Skin epidermis (tissue), 12 donors: ENCODE data around the gene CCL15.
"Not testable (repeated sequence)": the region's sequence is repeated elsewhere in the genome, so short reads cannot be mapped to it uniquely, and the experiment has no call there.

Source experiments
- H3K27ac ChIP-seq, 21 experiments: fragments of 200-600 bp; sonication (generic) in 11 of 21; one replicate each; pipeline ENCODE4 v1.5.0; 2020; ENCODE audit warnings: mild to moderate bottlenecking in 3 of 21, inconsistent platforms in 2 of 21, moderate library complexity in 2 of 21
- H3K4me3 ChIP-seq, 7 experiments: fragments of 200-600 bp; sonication (generic) in 2 of 7; one replicate each; pipeline ENCODE4 v1.5.0; 2020; ENCODE audit warnings: inconsistent platforms in 2 of 7, mild to moderate bottlenecking in 2 of 7, moderate library complexity in 1 of 7

CCL15 gene

GRCh38 chr17:36001110-36001771 lies at the start of gene CCL15:
Gene CCL15, minus strand, starts transcription at chr17:36001553. Its CDS starts 61 bp downstream, at chr17:36001492.
- no peak within 1 kb of the TSS for H3K4me3 ChIP-seq
- H3K27ac ChIP-seq = no peak within 1 kb of the TSS

DNA sequence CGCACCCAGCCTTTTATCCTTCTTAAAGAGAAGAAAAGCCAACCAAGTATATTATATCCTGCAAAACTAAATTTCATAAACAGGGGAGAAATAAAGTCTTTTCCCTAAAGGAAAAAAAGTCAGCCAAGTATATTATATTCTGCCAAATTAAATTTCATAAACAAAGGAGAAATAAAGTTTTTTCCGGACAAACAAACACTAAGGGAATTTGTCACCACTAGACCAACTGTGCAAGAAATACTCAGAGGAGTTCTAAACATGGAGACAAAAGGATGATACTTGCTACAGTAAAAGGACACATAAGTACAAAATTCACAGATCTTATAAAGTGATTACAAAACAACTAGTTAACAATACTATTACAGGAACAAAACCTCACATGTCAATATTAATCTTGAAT lies 48.3 kb upstream of the CCL15 start:
- Histone ChIP-seq H3K4me3 (no peak overlapping the region), H3K27ac (no peak overlapping the region)

GRCh38 chr17:36048066-36048465 lies 46.7 kb upstream of the CCL15 start:
- Histone ChIP-seq H3K27ac (no peak overlapping the region), H3K4me3 (no peak overlapping the region)

DNA sequence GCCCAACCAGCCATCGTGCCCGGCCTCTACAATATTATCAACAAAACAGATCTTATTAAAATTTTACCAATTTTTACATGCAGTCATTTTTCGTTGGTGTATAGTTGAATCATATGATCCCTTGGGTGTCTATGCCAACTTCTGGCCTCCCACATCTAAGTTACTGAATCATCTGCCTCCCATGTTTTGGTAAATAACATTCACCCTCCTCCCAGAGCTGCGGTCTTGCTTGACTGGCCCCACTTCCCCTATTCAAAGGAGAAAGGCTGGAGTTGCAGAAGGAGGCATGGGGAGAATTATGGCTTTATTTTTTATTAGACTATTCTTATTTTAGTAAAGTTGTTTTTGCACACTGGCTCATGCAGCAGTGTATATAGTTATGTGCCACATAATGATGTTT lies 34.9 kb upstream of the CCL15 start:
- Histone ChIP-seq H3K4me3 (no peak overlapping the region), H3K27ac (no peak overlapping the region)

- Histone ChIP-seq H3K27ac (no peak overlapping the region), H3K4me3 (no peak overlapping the region)
Measured at GRCh38 chr17:36034127-36034526, 32.8 kb upstream of the CCL15 start.

GRCh38 chr17:36030956-36031355 lies 29.6 kb upstream of the CCL15 start:
- H3K27ac ChIP-seq = no peak overlapping the region
- H3K4me3 ChIP-seq = no peak overlapping the region

DNA sequence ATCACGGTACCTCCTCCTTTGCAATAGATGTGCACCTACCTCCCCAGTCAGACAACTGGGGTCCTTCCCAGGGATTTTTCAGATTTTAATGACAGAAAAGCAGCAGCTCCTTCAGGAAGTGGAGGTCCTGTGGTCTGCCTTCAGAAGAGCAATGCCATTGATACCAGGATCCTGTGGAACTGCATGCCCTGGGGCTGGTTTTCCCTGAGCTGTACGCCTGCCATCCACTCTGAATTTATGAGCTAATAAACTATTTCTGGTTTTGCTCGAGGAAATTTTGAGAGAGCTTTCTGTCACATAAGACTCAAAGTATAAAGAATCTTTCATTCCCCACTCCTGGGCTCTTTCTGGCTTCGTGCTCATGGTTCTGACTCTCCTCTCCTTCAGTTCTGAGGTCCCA lies 26.4 kb upstream of the CCL15 start:
- Histone ChIP-seq H3K4me3 (no peak overlapping the region), H3K27ac (no peak overlapping the region)

DNA sequence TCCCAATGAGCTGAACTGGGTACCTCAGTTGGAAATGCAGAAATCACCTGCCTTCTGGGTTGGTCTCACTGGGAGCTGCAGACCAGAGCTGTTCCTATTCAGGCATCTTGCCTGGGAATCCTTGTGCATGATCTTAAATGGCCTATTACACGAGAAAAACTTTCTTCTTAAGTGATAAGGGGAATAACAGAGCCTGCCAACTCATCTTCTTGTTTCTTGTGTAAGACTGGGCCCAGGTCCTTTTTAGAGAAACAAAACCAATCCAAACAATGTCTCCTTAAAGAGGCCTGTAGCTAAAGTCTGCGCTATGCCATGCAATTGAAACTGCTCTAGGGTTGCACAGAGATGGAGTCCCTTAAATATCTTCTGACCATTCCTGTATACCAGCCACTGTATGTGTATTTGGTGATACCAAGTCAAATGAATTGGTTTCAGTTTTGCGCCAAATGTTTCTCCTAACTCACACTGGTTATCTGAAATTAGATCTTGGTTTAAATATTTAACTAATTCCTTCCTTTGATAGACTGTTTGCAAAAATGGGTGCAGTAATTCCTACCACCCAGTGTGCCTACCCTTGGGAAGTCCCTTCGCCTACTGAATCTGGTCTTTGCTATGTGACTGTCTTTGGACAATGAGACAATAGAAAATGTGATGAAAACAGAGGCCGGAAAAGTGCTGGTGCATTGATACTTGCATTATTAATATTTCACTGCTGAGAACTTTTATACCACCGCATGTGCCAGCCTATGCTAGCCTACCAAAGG lies 22.9 kb upstream of the CCL15 start:
- Histone ChIP-seq H3K27ac (no peak overlapping the region), H3K4me3 (no peak overlapping the region)

DNA sequence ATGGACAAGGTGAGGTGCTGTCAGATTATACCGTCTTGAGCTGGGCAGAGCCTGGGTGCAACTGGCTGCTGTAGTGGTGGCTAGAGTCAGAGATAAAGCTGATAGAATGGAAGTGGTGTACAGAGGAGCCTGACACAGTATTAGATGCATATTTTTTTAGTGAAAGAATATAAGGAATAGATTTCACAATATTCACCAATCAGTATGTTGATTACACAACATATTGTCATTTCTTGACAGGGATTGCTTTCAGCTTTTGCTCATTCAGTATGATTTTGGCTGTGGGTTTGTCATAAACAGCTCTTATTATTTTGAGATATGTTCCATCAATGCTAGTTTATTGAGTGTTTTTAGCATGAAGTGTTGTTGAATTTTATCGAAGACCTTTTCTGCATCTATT lies 18.1 kb upstream of the CCL15 start:
- Histone ChIP-seq H3K4me3 (no peak overlapping the region), H3K27ac (no peak overlapping the region)

DNA sequence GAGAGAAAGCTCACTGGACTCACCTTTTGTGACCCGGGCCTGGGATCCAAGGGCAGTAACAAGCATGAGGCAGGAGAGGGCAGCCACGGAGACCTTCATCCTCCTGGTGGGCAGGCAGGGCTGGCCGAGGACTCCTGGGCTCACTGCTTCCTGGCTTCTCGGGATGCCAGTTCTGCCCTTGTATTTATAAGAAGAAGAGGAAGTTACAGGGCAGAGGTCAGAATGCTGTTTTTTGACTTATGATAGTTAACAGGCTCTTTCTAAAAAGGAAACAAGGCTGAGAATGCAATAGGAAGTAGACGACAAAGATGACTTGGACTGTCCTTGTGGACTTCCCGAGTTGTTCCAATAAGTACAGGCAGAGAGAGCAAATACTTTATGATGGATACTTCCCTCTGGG lies 16.4 kb upstream of the CCL15 start, which contains the start of gene CCL23:
CCL23 (minus strand) TSS at position 174 of the 400 bp plus-strand sequence; CDS start at position 99, 75 bp downstream.
- H3K4me3 ChIP-seq = no peak within 1 kb of the TSS
- H3K27ac ChIP-seq = peak within 1 kb of the TSS in 1 of 21 experiments; percentile 4

DNA sequence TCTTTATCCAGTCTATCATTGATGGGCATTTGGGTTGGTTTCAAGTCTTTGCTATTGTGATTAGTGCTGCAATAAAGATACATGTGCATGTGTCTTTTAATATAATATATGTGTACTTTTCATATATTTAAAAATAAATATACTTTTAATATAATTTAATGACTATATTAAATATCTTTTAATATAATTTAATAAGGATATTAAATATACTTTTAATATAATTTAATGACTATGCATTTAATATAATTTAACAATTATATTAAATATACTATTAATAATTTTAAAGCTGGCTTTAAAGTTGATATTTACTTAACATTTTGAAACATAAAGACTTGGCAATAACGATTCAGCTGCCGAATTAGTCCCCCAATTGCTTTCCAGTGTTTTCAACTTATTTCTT lies 15.2 kb upstream of the CCL15 start:
- Histone ChIP-seq H3K27ac (no peak overlapping the region), H3K4me3 (no peak overlapping the region)

DNA sequence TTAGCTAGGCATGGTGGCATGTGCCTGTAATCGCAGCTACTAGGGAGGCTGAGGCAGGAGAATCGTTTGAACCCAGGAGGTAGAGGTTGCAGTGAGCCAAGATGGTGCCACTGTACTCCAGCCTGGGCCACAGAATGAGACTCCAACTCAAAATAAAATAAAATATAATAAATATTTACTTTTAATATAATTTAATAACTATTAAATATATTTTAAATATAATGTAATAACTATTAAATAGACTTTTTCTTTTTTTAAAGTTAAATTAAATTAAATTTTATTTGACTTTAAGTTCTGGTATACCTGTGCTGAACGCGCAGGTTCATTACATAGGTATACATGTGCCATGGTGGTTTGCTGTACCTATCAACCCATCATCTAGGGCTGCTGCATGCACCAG lies 14.5 kb upstream of the CCL15 start:
- H3K27ac ChIP-seq, H3K4me3 ChIP-seq: not testable (repeated sequence)

DNA sequence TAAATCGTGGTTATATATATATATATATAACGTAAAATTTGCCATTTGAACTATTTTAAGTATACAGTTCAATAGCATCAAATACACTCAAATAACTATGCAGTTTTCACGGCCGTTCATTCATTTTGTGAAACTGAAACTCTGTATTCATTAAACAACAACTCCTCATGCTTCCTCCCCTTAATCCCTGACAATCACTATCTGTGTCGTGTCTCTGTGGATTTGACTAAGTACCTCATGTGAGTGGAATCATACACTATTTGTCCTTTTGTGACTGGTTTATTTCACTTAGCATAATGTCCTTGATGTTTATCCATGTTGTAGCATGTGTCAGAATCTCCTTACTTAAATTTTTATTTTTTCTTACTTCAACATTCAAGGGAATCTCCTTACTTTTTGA lies 13.6 kb upstream of the CCL15 start:
- no peak overlapping the region for H3K27ac ChIP-seq
- no peak overlapping the region for H3K4me3 ChIP-seq

DNA sequence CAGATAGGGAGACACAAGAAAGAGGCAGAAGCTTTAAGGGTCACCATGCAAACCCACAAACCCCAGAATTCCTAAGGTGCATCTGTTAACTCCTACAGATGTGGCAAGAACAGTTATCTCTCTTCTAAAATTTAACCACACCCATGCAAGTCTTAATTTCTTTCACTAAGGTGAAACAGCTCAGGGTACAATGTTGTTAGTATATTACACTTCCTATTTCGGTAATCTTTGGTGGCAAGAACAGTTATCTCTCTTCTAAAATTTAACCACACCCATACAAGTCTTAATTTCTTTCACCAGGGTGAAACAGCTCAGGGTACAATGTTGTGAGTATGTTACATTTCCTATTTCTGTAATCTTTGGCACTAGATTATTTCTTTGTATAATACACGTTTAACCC lies 9.8 kb upstream of the CCL15 start:
- no peak overlapping the region for H3K4me3 ChIP-seq

GRCh38 chr17:36008998-36009665 lies 7.8 kb upstream of the CCL15 start:
- Histone ChIP-seq H3K27ac (no peak overlapping the region), H3K4me3 (no peak overlapping the region)

More for the DNA sequence above, 9.8 kb upstream of the CCL15 start:
- no peak overlapping the region for H3K27ac ChIP-seq

DNA sequence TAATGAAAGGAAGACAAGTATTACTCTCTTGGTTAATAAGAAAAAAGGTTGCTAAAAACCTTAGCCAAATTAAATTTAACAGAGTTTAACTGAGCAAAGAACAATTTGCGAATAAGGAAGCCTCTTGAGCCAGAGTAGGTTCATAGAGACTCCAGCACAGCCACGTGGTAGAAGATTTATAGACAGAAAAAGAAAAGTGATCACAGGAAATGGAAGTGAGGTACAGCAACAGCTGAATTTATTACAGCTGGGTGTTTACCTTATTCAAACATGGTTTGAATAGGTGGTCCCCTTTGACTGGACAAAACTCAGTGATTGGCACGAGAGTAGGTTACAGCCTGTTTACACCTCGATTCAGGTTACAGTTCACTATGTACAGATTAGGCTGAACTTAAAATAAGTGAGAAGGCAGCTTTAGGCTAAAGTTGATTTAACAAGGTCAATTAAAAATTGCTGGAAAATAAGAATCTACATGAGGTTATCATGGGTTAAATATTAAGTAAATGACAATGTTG lies 3.3 kb upstream of the CCL15 start:
- H3K27ac ChIP-seq = no peak overlapping the region
- H3K4me3 ChIP-seq = no peak overlapping the region

GRCh38 chr17:36002631-36003030 lies 1.3 kb upstream of the CCL15 start:
- no peak overlapping the region for H3K4me3 ChIP-seq
- no peak overlapping the region for H3K27ac ChIP-seq

DNA sequence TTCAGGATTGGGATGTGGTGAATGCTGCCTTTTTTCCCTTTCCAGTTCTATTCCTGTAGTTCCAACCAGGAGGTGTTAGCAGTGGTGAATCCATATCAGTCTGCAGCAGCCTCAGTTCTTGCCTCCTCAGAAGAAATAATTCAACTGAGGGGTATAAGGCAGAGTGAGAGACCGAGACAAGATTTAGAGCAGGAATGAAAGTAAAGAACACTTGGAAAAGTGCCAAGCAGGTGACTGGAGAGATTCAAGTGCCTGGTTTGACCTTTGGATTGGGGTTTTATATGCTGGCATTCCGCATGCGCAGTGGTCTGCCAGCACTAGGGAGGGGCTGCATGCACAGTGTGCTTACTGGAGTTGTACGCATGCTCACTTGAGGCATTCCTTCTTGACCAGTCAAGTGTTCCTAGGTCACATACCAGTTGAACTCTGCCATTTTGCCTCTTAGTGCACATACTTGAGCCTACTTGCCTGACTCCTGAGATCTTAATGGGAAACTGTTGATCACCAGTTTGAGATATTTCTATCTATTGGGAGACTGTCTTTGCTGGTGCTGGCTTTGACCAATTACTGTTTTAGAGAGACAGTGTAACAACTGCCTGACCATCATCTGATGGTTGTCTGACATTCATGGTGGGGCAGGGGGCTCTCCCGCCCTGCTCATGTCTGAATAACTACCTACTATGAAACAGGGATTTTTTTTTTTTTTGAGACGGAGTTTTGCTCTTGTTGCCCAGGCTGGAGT lies 680 bp upstream of the CCL15 start:
- no peak overlapping the region for H3K4me3 ChIP-seq
- H3K27ac ChIP-seq = no peak overlapping the region

- no peak overlapping the region for H3K27ac ChIP-seq
- H3K4me3 ChIP-seq = no peak overlapping the region
Measured at GRCh38 chr17:36000732-36001109, 632 bp downstream of the CCL15 start.

DNA sequence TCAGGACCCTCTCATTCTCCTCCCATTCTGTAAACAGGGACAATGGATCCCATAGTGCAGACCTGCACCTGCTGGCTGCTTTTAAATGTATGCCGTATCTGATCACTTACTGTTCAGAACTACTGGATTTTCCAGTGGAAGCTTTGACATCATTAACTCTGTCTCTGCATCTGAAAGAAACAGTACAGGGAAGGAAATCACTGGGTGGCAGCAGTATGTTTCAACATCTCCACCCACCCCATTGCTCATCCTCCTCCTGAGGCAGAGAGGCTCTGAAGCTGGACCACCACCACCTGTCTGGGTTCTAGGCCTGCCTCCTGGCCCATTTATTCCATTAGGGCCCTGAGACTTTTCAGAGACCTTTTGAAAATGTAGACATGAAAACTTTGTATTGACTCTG lies 2.6 kb downstream of the CCL15 start:
- no peak overlapping the region for H3K4me3 ChIP-seq
- no peak overlapping the region for H3K27ac ChIP-seq
